Colonic mucosa (tissue), 4 donors: ENCODE data around the gene CZIB. TPM values are rescaled to one million over a fixed set of nuclear protein-coding genes. Genes with fewer than 3 reads are reported as not detected.

Experiments used
- DNase-seq: peaks from one replicate; pipeline ENCODE4 v3.0.0-alpha.2; 2020
- H3K27ac ChIP-seq: fragments of 200-600 bp; one replicate; pipeline ENCODE4 v1.8.0; 2021
- H3K27me3 ChIP-seq: fragments of 200-600 bp; one replicate; pipeline ENCODE4 v1.8.0; 2021
- H3K36me3 ChIP-seq: fragments of 200-600 bp; one replicate; pipeline ENCODE4 v1.8.0; 2021
- H3K4me1 ChIP-seq: fragments of 200-600 bp; one replicate; pipeline ENCODE4 v1.8.0; 2021; ENCODE audit warnings: mild to moderate bottlenecking
- H3K4me3 ChIP-seq: fragments of 200-600 bp; one replicate; pipeline ENCODE4 v1.8.0; 2021
- H3K9ac ChIP-seq, 2 donors: one replicate each; pipeline ENCODE4 v1.7.0; 2013; ENCODE audit warnings: control low read depth in 2 of 2, low read depth in 2 of 2, low read length in 2 of 2
- H3K9me3 ChIP-seq: fragments of 200-600 bp; one replicate; pipeline ENCODE4 v1.8.0; 2021
- intact Hi-C: fragments of 100-400 bp; cut with DNase I; formaldehyde crosslinking; loops from one replicate; pipeline ENCODE4 v1.14.1; 2022
- total RNA-seq, 2 donors: library from RNA; stranded (reverse); fragmentation: NEBNext Ultra II Directional in 1 of 2; extraction: Animal tissue kit (Norgen Biotek cat#: 25700) in 1 of 2; gene quantifications; one replicate each; pipeline ENCODE4 v1.2.1, GENCODE V29; 2021
- TF ChIP-seq, protein P1 (sequence below): fragments of 200-600 bp; IDR thresholded peaks from one replicate; pipeline ENCODE4 v1.8.0; 2022; ENCODE audit warnings: antibody characterized with exemption, mild to moderate bottlenecking
- donor health status: healthy.
- donor health status: DM: no; HTN: no; CAD: no.
- donor health status: DM: no; HTN: no; CAD: no.

The CZIB gene
- 10 to 100 TPM; 34.6 to 43.9 TPM for total RNA-seq

DNA sequence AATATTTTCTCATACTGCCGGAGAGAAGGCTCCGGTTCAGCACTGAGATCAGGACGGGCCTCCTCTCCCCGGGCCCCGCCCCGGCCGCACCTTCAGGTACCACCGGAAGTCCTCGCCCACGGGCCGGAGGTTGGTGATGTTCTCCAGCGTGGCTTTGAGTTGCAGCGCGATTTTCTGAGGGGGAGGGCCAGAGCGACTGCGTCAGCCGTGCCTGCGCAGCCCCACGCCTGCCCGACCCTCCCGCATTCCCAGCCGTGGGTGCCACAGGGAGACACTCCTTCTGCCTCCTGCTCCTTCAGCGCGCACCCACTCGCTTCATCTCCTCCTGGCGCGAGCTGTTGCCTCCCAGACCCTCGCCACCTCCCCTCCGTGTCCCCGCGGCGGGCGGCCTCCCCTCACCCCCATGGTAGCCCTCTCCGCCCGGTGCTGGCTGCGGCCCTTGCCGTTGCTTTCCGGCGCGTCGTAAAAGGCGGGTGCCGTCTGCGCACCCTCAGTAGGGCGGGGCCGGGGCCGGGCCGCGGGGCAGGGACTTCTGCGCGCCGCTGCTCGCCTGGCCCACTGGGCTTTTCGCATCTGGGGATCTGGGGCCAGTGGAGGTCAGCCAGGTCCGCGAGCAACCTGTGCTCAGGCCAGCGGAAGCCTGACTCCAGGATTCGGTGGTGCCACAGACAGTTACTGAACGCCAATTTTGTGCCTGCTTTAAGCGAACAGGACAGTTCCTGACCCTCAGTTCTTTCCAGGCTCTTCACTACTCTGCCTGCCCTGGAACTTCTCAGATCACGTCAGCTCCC lies at the start of gene CZIB:
Gene CZIB, minus strand, starts transcription at position 464 of the 791 bp plus-strand sequence. Its CDS starts 59 bp downstream, at position 405.
- TF ChIP-seq, protein P1, sequence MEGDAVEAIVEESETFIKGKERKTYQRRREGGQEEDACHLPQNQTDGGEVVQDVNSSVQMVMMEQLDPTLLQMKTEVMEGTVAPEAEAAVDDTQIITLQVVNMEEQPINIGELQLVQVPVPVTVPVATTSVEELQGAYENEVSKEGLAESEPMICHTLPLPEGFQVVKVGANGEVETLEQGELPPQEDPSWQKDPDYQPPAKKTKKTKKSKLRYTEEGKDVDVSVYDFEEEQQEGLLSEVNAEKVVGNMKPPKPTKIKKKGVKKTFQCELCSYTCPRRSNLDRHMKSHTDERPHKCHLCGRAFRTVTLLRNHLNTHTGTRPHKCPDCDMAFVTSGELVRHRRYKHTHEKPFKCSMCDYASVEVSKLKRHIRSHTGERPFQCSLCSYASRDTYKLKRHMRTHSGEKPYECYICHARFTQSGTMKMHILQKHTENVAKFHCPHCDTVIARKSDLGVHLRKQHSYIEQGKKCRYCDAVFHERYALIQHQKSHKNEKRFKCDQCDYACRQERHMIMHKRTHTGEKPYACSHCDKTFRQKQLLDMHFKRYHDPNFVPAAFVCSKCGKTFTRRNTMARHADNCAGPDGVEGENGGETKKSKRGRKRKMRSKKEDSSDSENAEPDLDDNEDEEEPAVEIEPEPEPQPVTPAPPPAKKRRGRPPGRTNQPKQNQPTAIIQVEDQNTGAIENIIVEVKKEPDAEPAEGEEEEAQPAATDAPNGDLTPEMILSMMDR = no peak

DNA sequence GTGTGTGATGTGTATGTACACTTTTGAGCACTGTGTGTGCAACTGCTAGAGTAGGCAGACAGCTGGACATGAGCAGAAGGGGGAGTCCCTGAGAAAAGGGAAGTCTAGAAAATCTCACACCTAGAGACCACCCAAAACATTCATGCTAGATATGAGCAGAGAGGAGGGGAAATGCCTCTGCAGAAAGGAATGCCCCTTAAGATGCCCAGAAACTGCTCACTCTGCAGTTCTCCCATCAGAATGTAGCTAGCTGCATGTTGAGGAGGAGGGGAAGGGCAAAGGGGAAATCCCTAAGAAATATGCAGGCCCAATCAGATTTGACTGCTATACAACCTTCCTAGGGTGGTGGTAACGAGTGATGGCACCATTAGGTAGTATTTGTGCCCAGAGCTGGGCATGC lies 49.7 kb upstream of the CZIB start:
- no peaks in the 10 kb centered on the region for H3K36me3 ChIP-seq
- no peak overlapping the region for H3K9ac ChIP-seq
- DNase-seq = no peak
- H3K4me1 ChIP-seq = no peaks in the 10 kb centered on the region
- no peak overlapping the region for H3K27ac ChIP-seq
- intact Hi-C loops = no loop called here
- H3K9me3 ChIP-seq = no peaks in the 10 kb centered on the region
- no peaks in the 10 kb centered on the region for H3K27me3 ChIP-seq
- H3K4me3 ChIP-seq = no peak overlapping the region
- TF ChIP-seq, protein P1 = no peak

More for the DNA sequence above, at the start of gene CZIB:
- Histone ChIP-seq H3K4me1 (peaks cover 5% of the 10 kb centered on the region), H3K9me3 (no peaks in the 10 kb centered on the region), H3K4me3 (peak within 1 kb of the TSS; percentile 68), H3K9ac (peak within 1 kb of the TSS; percentile 86 to 95), H3K36me3 (no peaks in the 10 kb centered on the region), H3K27ac (peak within 1 kb of the TSS; percentile 86), H3K27me3 (no peaks in the 10 kb centered on the region)
- peak; percentile 95 for DNase-seq
- intact Hi-C loops = no loop called here

DNA sequence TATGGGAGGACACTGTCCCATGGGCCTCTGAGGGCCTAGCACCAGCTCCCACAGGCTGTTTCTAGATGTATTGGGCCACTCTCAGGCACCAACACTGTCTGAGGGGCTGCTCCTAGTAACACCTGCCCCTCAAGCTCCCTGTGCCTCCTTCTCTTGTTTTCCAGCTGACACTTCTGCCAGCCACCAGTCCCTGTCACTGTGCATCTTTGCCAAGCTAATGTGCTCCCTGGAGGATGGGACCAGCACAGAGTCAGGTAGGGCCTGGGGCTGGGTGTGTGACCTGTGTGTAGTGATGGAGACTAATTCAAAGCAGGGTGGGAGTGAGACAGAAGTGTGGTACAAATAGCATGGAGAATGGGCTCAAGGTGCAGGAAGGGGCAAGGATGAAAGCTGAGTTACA lies 47.3 kb upstream of the CZIB start:
- no peak for DNase-seq
- no peaks in the 10 kb centered on the region for H3K4me1 ChIP-seq
- H3K9me3 ChIP-seq = no peaks in the 10 kb centered on the region
- TF ChIP-seq, protein P1 = no peak
- H3K9ac ChIP-seq = no peak overlapping the region
- no peaks in the 10 kb centered on the region for H3K36me3 ChIP-seq
- intact Hi-C loops = no loop called here
- H3K4me3 ChIP-seq = no peak overlapping the region
- no peak overlapping the region for H3K27ac ChIP-seq
- H3K27me3 ChIP-seq = no peaks in the 10 kb centered on the region

DNA sequence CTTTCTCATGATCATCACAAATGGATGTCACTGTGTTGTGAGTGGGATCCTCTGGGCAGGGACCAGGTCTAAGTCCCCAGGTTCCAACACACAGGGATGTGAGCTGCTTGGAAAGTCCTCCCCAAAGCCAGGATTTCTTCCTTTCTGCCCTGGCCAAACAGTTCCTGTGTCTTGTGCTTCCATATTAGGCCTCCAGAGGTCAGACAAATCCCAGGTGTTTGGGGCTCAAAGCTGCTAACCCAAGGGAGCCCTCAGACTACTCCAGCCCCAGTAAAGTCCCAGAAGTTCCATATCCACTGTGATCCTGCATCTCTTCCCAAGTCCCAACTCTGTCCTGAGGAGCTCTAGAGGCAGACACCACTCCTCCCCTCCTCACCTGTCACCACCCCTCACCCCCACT lies 45.6 kb upstream of the CZIB start:
- Histone ChIP-seq H3K4me3 (no peak overlapping the region), H3K27ac (no peak overlapping the region), H3K27me3 (no peaks in the 10 kb centered on the region), H3K9me3 (no peaks in the 10 kb centered on the region), H3K4me1 (no peaks in the 10 kb centered on the region), H3K9ac (no peak overlapping the region), H3K36me3 (no peaks in the 10 kb centered on the region)
- TF ChIP-seq, protein P1 = no peak
- intact Hi-C loops = no loop called here
- no peak for DNase-seq

DNA sequence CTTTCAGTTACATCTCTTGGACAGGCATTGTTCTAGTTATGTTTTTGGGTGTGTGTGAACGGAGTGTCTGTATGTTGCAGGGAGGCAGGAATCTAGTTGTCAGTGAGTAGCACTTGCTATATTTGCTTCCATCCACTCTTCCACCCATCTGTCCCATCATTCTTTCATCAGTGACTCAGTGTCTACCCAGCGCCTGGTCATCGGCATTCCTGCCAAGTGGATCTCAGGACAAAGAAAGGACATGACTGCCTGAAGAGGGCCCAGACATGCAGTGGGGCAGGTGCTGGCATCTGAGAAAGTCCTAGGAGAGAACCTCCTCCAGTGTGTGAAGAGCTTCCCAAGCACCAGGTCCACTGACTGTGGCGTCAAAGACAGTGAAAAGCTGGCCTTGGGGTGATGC lies 45.1 kb upstream of the CZIB start:
- no peaks in the 10 kb centered on the region for H3K4me1 ChIP-seq
- H3K27ac ChIP-seq = no peak overlapping the region
- H3K4me3 ChIP-seq = no peak overlapping the region
- H3K9me3 ChIP-seq = no peaks in the 10 kb centered on the region
- TF ChIP-seq, protein P1 = no peak
- DNase-seq = no peak
- intact Hi-C loops = no loop called here
- no peaks in the 10 kb centered on the region for H3K27me3 ChIP-seq
- no peak overlapping the region for H3K9ac ChIP-seq
- no peaks in the 10 kb centered on the region for H3K36me3 ChIP-seq
